Progenitor cell of endocrine pancreas (in vitro differentiated cells): Measurements from ENCODE around the gene KDM1B. TPM values are rescaled to one million over a fixed set of nuclear protein-coding genes. Genes with fewer than 3 reads are reported as not detected.

Experiments used
- DNase-seq: peaks from one replicate; pipeline ENCODE4 v3.0.0; 2021; ENCODE audit warnings: low spot score; ENCODE audit not compliant: unreplicated experiment
- H3K27ac Mint-ChIP-seq: 2 replicates; pipeline ENCODE4 v1.8.0; 2021; ENCODE audit warnings: mild to moderate bottlenecking, moderate library complexity, mixed read lengths
- H3K27me3 Mint-ChIP-seq: 2 replicates; pipeline ENCODE4 v1.8.0; 2021; ENCODE audit warnings: mixed read lengths
- H3K36me3 Mint-ChIP-seq: 2 replicates; pipeline ENCODE4 v1.8.0; 2022; ENCODE audit warnings: mixed read lengths; ENCODE audit not compliant: insufficient read depth
- H3K4me1 Mint-ChIP-seq: 2 replicates; pipeline ENCODE4 v1.8.0; 2021; ENCODE audit warnings: low read depth, mixed read lengths
- H3K4me3 Mint-ChIP-seq: 2 replicates; pipeline ENCODE4 v1.8.0; 2021; ENCODE audit warnings: low read depth, mild to moderate bottlenecking, moderate library complexity, mixed read lengths
- H3K9me3 Mint-ChIP-seq: 2 replicates; pipeline ENCODE4 v1.8.0; 2021; ENCODE audit warnings: low read depth, mixed read lengths
- CTCF ChIP-seq: fragments of 200-600 bp; sonication (generic); IDR thresholded peaks from one replicate; pipeline ENCODE4 v1.5.0; 2021; ENCODE audit warnings: antibody characterized with exemption, mild to moderate bottlenecking; ENCODE audit not compliant: unreplicated experiment
- total RNA-seq: library from RNA; stranded (reverse); gene quantifications from 2 replicates; pipeline ENCODE4 v1.2.1, GENCODE V29; 2021

KDM1B gene
- total RNA-seq, 1 donor from 2014 or later: 21.7 TPM

- Mint-ChIP-seq H3K27ac (no peak overlapping the region), H3K36me3 (no peaks in the 10 kb centered on the region), H3K27me3 (peaks cover 11% of the 10 kb centered on the region), H3K4me1 (peaks cover under 1% of the 10 kb centered on the region), H3K9me3 (no peaks in the 10 kb centered on the region), H3K4me3 (no peak overlapping the region)
- TF ChIP-seq CTCF: no peak
- no peak for DNase-seq
Observed at GRCh38 chr6:18270216-18270615, 115.0 kb downstream of the KDM1B start.

Other genes with a start within 250 kb of the KDM1B start
- gene KIF13A, start 167.8 kb upstream of the KDM1B start, total RNA-seq: 44.4 and 44.5 TPM in 2 replicates
- 0.60 and 0.65 TPM in 2 replicates for gene NHLRC1, start 32.7 kb upstream of the KDM1B start, total RNA-seq
- gene TPMT, start 345 bp upstream of the KDM1B start, total RNA-seq: 8.2 and 9.3 TPM in 2 replicates
- gene DEK, start 109.1 kb downstream of the KDM1B start, total RNA-seq: 114 and 120 TPM in 2 replicates
- gene RNF144B, start 231.9 kb downstream of the KDM1B start, total RNA-seq: 3.1 and 3.4 TPM in 2 replicates